Epithelial cell of esophagus (primary cell): ENCODE results near the gene CDCA8.

Source experiments
- DNase-seq: peaks from one replicate; pipeline ENCODE4 v3.0.0; 2010; ENCODE audit warnings: low read depth
- H3K4me3 ChIP-seq: 2 replicates; pipeline ENCODE4 v1.5.1; 2011; ENCODE audit warnings: mild to moderate bottlenecking, low read length, control low read depth
- TF ChIP-seq, protein P1 (sequence below): IDR thresholded peaks from 2 replicates; pipeline ENCODE4 v1.5.1; 2011; ENCODE audit warnings: low read depth, mild to moderate bottlenecking, low read length, control low read depth, inconsistent platforms; ENCODE audit not compliant: insufficient read depth; ENCODE audit errors: missing control alignments

Gene CDCA8

DNA sequence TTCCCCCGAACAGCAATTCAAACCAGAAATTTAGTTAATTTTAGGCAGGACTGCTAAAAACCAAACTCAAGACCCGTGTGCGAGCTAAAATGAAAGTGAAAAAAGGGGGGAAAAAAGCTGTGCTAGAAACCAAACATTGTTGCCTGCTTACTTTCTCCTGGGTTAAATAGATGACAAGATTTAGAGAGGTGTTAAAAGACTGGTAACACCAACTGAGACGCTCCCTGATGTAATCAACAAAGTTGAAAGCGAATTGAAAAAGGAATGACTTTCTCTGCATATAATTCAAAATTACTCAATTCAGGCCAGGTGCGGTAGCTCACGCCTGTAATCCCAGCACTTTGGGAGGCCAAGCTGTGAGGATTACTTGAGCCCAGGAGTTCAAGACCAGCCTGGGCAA lies 6.8 kb downstream of the CDCA8 start:
- H3K4me3 ChIP-seq, result no peak overlapping the region
- no peak for DNase-seq
- TF ChIP-seq, protein P1, sequence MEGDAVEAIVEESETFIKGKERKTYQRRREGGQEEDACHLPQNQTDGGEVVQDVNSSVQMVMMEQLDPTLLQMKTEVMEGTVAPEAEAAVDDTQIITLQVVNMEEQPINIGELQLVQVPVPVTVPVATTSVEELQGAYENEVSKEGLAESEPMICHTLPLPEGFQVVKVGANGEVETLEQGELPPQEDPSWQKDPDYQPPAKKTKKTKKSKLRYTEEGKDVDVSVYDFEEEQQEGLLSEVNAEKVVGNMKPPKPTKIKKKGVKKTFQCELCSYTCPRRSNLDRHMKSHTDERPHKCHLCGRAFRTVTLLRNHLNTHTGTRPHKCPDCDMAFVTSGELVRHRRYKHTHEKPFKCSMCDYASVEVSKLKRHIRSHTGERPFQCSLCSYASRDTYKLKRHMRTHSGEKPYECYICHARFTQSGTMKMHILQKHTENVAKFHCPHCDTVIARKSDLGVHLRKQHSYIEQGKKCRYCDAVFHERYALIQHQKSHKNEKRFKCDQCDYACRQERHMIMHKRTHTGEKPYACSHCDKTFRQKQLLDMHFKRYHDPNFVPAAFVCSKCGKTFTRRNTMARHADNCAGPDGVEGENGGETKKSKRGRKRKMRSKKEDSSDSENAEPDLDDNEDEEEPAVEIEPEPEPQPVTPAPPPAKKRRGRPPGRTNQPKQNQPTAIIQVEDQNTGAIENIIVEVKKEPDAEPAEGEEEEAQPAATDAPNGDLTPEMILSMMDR, result no peak

DNA sequence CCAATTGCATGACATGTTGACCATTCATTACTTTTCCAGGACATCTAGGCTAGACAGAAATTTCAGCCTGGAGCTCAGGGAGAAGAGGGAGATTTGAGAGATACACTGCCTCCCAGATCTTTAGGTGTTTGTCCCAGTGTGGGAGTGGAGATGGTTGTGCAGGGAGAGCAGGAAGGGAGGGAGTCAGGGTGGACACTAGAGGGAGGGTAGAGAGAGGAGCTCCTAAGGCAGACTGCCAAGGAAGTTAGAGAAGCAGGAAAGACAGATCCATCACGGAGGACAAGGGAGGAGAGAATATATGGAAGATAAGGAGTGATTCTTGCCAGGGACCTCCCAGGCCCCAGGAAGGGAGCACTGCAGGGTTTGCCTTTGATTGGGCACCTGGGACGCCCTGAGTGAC lies 8.7 kb downstream of the CDCA8 start:
- DNase-seq, result no peak
- H3K4me3 ChIP-seq, result no peak overlapping the region
- TF ChIP-seq, protein P1, result no peak

DNA sequence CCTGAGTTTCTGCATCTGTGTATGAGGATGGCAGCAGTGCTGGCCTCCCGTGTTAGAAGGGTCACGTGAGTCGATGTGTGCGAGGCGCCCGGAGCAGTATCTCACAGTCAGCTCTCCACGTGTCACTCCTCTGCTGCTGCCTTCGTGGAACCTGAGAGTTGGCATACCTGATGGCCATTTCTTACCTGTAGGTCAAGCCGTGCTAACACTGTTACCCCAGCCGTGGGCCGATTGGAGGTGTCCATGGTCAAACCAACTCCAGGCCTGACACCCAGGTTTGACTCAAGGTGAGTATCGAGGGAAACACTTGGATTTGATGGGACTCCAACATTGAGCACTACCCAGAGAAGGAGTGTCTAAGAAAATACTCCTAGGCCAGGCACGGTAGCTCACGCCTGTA lies 10.7 kb downstream of the CDCA8 start:
- TF ChIP-seq, protein P1, result no peak
- no peak for DNase-seq
- H3K4me3 ChIP-seq, result no peak overlapping the region

DNA sequence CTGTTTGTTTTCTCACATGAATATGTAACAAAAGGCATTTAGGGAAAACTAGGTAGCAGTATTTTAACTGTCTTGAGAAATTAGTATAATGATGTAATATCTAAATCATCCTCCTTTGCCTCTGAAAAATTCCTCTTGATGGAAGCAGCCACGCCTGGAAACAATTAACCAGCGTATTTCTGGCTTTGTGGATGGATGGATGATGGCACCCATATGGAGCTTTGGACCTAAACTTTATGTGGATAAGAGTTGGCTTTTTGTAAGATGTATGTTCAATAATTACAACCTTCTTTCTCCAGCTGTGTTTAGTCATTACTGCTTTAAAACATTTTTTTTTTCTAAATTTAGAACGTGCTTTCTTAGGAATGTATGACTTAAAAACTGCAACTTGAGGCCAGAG lies 12.7 kb downstream of the CDCA8 start:
- H3K4me3 ChIP-seq, result no peak overlapping the region
- no peak for DNase-seq
- TF ChIP-seq, protein P1, result no peak

DNA sequence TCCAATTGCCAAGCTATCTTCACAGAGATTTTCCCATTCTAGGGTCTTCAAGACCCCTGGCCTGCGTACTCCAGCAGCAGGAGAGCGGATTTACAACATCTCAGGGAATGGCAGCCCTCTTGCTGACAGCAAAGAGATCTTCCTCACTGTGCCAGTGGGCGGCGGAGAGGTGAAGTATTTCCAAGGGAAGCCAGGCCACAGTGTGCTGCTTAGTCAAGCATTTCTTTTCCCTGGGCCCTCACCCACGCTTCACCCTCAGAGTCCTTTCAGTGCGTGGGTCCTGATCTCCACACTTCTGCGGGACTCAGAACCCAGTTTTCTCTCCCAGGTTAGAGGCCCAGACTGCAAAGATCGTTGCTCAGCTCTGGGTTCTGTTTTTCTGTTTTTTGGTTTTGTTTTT lies 13.1 kb downstream of the CDCA8 start:
- H3K4me3 ChIP-seq, result no peak overlapping the region
- no peak for DNase-seq
- TF ChIP-seq, protein P1, result no peak

DNA sequence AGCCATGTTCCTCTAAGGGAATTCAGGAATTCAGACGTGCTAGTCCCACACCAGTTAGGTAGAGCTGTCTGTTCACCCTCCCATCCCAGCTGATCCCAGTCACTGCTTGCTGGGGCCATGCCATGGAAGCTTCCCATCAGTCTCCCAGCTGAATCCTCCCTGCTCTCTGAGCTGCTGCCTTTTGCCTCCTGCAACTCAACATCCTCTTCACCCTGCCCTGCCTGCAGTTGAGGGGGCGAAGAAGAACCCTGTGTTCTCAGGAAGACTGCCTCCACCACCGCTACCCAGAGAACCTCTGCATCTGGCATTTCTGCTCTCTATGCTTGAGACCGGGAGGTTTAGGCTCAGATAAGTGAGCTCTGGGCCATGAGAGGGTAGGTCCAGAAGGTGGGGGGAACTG lies 16.2 kb downstream of the CDCA8 start:
- H3K4me3 ChIP-seq, result no peak overlapping the region
- DNase-seq, result no peak
- TF ChIP-seq, protein P1, result no peak

DNA sequence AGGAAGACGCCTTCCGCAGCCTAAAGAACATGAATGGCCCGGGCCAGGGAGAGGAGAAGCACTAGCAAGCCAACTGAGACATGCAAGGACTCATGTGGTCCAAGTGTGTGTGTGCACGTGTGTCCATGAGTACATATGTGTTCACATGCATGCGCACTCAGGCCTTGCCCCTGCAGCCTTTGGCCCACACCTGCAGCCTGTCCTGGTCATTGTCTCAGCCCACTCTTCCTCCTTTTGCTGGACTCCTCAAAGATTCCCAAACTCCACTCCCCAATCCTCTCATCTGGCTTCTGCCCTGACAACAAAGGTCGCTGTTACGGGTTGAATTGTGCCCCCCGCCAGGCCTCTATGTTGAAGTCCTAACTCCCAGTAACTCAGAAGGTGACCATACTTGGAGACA lies 21.9 kb downstream of the CDCA8 start:
- TF ChIP-seq, protein P1, result no peak
- DNase-seq, result no peak

More for the DNA sequence above, 21.9 kb downstream of the CDCA8 start:
- no peak overlapping the region for H3K4me3 ChIP-seq
